Activated CD8-positive, alpha-beta memory T cell treated with anti-CD3 and anti-CD28 coated beads, Interleukin-2, amount 10 ng/mL, durations not matched to agents 7 days and 5 days (primary cell): ENCODE results near the gene MB. TPM values are rescaled to one million over a fixed set of nuclear protein-coding genes. Genes with fewer than 3 reads are reported as not detected.

Source experiments
- ATAC-seq: fragments of 150-1000 bp; cut with Tn5 transposase; one replicate; pipeline ENCODE4 v1.10.0; 2021; ENCODE audit warnings: moderate library complexity
- CTCF ChIA-PET: fragments of 350-600 bp; sonication (Branson Sonifier 250); formaldehyde crosslinking; loops from one replicate; lab custom pipeline; 2021; ENCODE audit warnings: antibody characterized with exemption; lab: Charles Lee
- DNase-seq: peaks from one replicate; pipeline ENCODE4 v3.0.0-alpha.2; 2020
- H3K27ac Mint-ChIP-seq: one replicate; pipeline ENCODE4 v1.8.0; 2021; ENCODE audit warnings: mild to moderate bottlenecking, mixed read lengths
- H3K27me3 Mint-ChIP-seq: one replicate; pipeline ENCODE4 v1.8.0; 2021; ENCODE audit warnings: mixed read lengths
- H3K36me3 Mint-ChIP-seq: one replicate; pipeline ENCODE4 v1.8.0; 2021; ENCODE audit warnings: mild to moderate bottlenecking, mixed read lengths
- H3K4me1 Mint-ChIP-seq: one replicate; pipeline ENCODE4 v1.8.0; 2021; ENCODE audit warnings: mixed read lengths
- H3K4me3 Mint-ChIP-seq: one replicate; pipeline ENCODE4 v1.8.0; 2021; ENCODE audit warnings: mild to moderate bottlenecking, moderate library complexity, mixed read lengths
- H3K9me3 Mint-ChIP-seq: one replicate; pipeline ENCODE4 v1.8.0; 2022; ENCODE audit warnings: low read depth, mixed read lengths
- total RNA-seq, 2 experiments: library from RNA; stranded (reverse); gene quantifications; one replicate each; pipeline ENCODE4 v1.2.3, GENCODE V29; 2021

MB gene
- total RNA-seq, 2 experiments from 2014 or later, result 2.6 TPM; not detected in 1

DNA sequence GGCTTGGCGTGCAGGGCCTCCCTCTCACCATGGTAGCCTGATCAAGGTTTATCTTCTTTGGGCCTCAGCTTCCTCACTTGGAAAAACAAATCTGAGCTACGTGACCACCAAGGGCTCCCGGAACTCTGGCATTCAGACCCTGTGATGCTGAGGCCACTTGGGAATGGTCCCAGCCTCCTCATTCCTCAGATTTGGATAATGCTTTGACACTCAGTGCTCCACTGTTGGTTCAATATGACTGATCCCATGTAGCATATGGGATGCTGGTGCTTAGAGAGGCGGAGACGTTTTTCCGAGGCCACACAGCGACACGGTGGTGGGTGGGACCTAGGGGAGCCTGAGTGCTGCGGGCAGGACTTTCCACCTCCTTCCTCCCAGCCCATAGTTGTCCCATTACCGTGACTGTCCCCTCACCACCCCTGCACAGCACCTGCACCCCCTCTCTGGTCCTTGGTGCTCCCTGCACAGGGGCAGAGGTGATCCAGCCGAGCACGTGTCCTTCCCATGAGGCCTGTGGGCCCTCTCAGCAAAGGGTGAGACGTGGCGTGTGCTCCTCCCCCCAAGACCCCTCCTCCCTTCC is 23.1 kb downstream of the MB start:
- no peak for ATAC-seq
- Mint-ChIP-seq H3K4me3 (no peak overlapping the region), H3K36me3 (no peaks in the 10 kb centered on the region), H3K27me3 (peaks cover 3% of the 10 kb centered on the region), H3K27ac (no peak overlapping the region), H3K9me3 (no peaks in the 10 kb centered on the region), H3K4me1 (no peaks in the 10 kb centered on the region)
- DNase-seq, result no peak
- CTCF ChIA-PET, result no interaction called here

DNA sequence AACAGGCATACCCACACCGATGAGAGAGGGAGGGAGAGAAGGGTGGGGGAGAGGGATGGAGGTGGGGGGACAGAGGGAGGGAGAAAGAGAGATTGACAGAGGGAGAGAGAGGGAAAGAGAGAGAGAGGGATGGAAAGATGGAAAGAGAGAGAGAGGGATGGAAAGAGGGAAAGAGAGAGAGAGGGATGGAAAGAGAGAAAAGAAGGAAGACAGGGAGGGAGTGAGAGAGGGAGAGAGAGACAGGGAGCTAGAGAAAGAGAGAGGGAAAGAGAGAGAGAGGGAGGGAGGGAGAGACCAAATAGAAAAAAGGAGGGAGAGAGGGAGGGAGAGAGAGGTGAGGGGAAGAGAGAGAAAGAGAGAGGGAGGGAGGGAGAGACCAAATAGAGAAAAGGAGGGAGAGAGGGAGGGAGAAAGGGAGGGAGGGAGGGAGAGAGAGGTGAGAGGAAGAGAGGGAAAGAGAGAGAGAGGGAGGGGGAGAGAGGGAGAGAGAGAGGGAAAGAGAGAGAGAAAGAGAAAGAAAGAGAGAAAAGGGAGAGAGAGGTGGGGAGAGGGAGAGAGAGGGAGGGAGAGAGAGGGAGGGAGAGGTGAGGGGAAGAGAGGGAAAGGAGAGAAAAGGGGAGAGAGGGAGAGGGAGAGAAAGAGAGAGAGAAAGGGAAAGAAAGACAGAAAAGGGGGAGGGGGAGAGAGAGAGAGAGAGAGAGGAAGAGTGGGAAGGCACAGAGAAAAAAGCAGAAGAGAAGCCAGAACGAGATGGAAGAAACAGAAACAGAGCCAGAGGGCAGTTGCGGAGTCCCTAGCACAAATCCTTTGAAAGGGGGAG is 23.8 kb downstream of the MB start:
- ATAC-seq (no peak), DNase-seq (no peak)
- H3K4me3 Mint-ChIP-seq, result no peak overlapping the region
- no peak overlapping the region for H3K27ac Mint-ChIP-seq
- no peaks in the 10 kb centered on the region for H3K4me1 Mint-ChIP-seq
- H3K9me3 Mint-ChIP-seq, result no peaks in the 10 kb centered on the region
- peaks cover 6% of the 10 kb centered on the region for H3K27me3 Mint-ChIP-seq
- CTCF ChIA-PET, result no interaction called here
- H3K36me3 Mint-ChIP-seq, result no peaks in the 10 kb centered on the region

DNA sequence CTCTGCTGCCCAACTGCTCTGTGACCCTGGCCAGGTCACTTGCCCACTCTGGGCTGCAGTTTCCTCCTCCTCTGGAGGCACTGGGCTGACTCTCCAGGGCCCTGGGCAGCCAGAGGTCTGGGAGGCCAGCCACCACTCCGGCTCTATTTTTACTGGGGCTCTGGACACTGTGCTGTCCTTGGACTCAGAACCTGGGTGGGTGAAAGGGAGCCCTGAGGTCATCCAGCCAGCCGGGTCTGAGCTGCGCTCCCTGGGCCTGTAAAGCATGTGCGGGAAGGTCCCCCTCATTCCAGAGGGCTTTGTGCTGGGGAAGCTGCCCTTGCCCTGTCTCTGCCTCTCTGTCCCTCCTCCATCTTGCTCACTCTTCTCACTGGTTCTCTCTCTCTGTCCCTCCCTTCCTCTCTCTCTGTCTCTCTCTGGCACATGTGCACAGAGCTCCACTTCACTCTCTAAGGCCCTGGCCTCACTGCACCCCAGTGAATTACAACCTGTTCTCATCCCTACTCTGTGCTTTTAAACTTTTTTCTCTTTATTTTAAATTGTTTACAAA is 24.6 kb downstream of the MB start:
- ATAC-seq, result no peak
- H3K36me3 Mint-ChIP-seq, result no peaks in the 10 kb centered on the region
- no peak overlapping the region for H3K4me3 Mint-ChIP-seq
- no peaks in the 10 kb centered on the region for H3K4me1 Mint-ChIP-seq
- H3K27me3 Mint-ChIP-seq, result peaks cover 6% of the 10 kb centered on the region
- DNase-seq, result no peak
- H3K9me3 Mint-ChIP-seq, result no peaks in the 10 kb centered on the region
- H3K27ac Mint-ChIP-seq, result no peak overlapping the region
- CTCF ChIA-PET, result no interaction called here

GRCh38 chr22:35591714-35592417 is 25.3 kb downstream of the MB start:
- no peaks in the 10 kb centered on the region for H3K9me3 Mint-ChIP-seq
- ATAC-seq (no peak), DNase-seq (no peak)
- H3K36me3 Mint-ChIP-seq, result no peaks in the 10 kb centered on the region
- H3K27ac Mint-ChIP-seq, result no peak overlapping the region
- H3K27me3 Mint-ChIP-seq, result peaks cover 6% of the 10 kb centered on the region
- no peak overlapping the region for H3K4me3 Mint-ChIP-seq
- CTCF ChIA-PET, result no interaction called here
- no peaks in the 10 kb centered on the region for H3K4me1 Mint-ChIP-seq

- Mint-ChIP-seq H3K36me3 (no peaks in the 10 kb centered on the region), H3K27me3 (peaks cover 6% of the 10 kb centered on the region), H3K9me3 (no peaks in the 10 kb centered on the region), H3K4me1 (no peaks in the 10 kb centered on the region), H3K4me3 (no peak overlapping the region), H3K27ac (no peak overlapping the region)
- no peak for ATAC-seq
- CTCF ChIA-PET, result no interaction called here
- DNase-seq, result no peak
These were observed 26.4 kb downstream of the MB start for GRCh38 chr22:35590634-35591295.

GRCh38 chr22:35589756-35590093 is 27.4 kb downstream of the MB start:
- no peak for DNase-seq
- ATAC-seq, result no peak
- H3K27me3 Mint-ChIP-seq, result peaks cover 6% of the 10 kb centered on the region
- no peaks in the 10 kb centered on the region for H3K9me3 Mint-ChIP-seq
- no peak overlapping the region for H3K4me3 Mint-ChIP-seq
- no peaks in the 10 kb centered on the region for H3K36me3 Mint-ChIP-seq
- H3K27ac Mint-ChIP-seq, result no peak overlapping the region
- no peaks in the 10 kb centered on the region for H3K4me1 Mint-ChIP-seq
- CTCF ChIA-PET, result no interaction called here

- DNase-seq, result no peak
- H3K27me3 Mint-ChIP-seq, result peaks cover 6% of the 10 kb centered on the region
- no peaks in the 10 kb centered on the region for H3K9me3 Mint-ChIP-seq
- no peak for ATAC-seq
- H3K27ac Mint-ChIP-seq, result no peak overlapping the region
- no peaks in the 10 kb centered on the region for H3K4me1 Mint-ChIP-seq
- H3K4me3 Mint-ChIP-seq, result no peak overlapping the region
- CTCF ChIA-PET, result no interaction called here
- H3K36me3 Mint-ChIP-seq, result no peaks in the 10 kb centered on the region
These were observed 27.9 kb downstream of the MB start for GRCh38 chr22:35589071-35589755.

DNA sequence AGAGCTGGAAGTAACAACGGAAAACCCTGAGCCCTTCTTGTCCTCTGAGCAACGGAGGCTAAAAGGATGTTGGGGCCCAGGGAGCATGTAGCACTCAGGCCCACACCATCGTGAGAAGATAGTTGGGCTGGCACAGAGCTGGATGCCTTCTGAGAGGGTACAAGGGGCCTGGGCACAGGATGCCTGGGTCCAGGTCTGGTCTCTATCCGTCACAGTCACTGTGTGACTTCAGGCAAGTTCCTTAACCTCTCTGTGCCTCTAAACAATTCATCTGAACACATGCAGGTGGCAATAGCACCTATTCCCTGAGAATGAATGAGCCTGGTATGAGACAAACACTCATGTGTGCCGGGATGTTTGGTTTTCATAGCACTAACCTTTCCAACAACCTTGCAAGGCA is 29.2 kb downstream of the MB start:
- Mint-ChIP-seq H3K4me3 (no peak overlapping the region), H3K36me3 (no peaks in the 10 kb centered on the region), H3K4me1 (no peaks in the 10 kb centered on the region), H3K27ac (no peak overlapping the region), H3K27me3 (peaks cover 6% of the 10 kb centered on the region), H3K9me3 (no peaks in the 10 kb centered on the region)
- ATAC-seq (no peak), DNase-seq (no peak)
- CTCF ChIA-PET, result no interaction called here

- no peak for DNase-seq
- H3K4me1 Mint-ChIP-seq, result no peaks in the 10 kb centered on the region
These were observed 29.7 kb downstream of the MB start for GRCh38 chr22:35587447-35587870.

GRCh38 chr22:35586771-35587170 is 30.4 kb downstream of the MB start:
- H3K27ac Mint-ChIP-seq, result no peak overlapping the region
- no peaks in the 10 kb centered on the region for H3K4me1 Mint-ChIP-seq
- H3K4me3 Mint-ChIP-seq, result no peak overlapping the region
- CTCF ChIA-PET, result no interaction called here
- H3K27me3 Mint-ChIP-seq, result peaks cover 3% of the 10 kb centered on the region
- no peak for ATAC-seq
- no peaks in the 10 kb centered on the region for H3K9me3 Mint-ChIP-seq
- no peak for DNase-seq
- no peaks in the 10 kb centered on the region for H3K36me3 Mint-ChIP-seq

More at GRCh38 chr22:35587447-35587870, 29.7 kb downstream of the MB start:
- ATAC-seq, result no peak
- Mint-ChIP-seq H3K27ac (no peak overlapping the region), H3K27me3 (peaks cover 6% of the 10 kb centered on the region), H3K9me3 (no peaks in the 10 kb centered on the region), H3K36me3 (no peaks in the 10 kb centered on the region), H3K4me3 (no peak overlapping the region)
- CTCF ChIA-PET, result no interaction called here

- H3K36me3 Mint-ChIP-seq, result no peaks in the 10 kb centered on the region
- H3K4me3 Mint-ChIP-seq, result no peak overlapping the region
- H3K27ac Mint-ChIP-seq, result no peak overlapping the region
- H3K9me3 Mint-ChIP-seq, result no peaks in the 10 kb centered on the region
- H3K4me1 Mint-ChIP-seq, result no peaks in the 10 kb centered on the region
- DNase-seq, result peak; percentile 64
- CTCF ChIA-PET, result interaction anchor here (0.6 to 2.8 kb wide), 16 partner anchors 27 to 483 kb away, joined by 3 to 36 read pairs (median 4); partner anchors contain the start of gene MB
- ATAC-seq, result peak; percentile 62
- no peaks in the 10 kb centered on the region for H3K27me3 Mint-ChIP-seq
These were observed 34.1 kb downstream of the MB start for GRCh38 chr22:35582861-35583670.

GRCh38 chr22:35582218-35582860 is 34.8 kb downstream of the MB start:
- no peak for ATAC-seq

More at GRCh38 chr22:35582218-35582860, 34.8 kb downstream of the MB start:
- CTCF ChIA-PET, result interaction anchor here (0.6 to 2.8 kb wide), 7 partner anchors 11 to 231 kb away, joined by 3 to 36 read pairs (median 4); no protein-coding TSS in a partner anchor
- no peaks in the 10 kb centered on the region for H3K27me3 Mint-ChIP-seq
- no peaks in the 10 kb centered on the region for H3K9me3 Mint-ChIP-seq
- no peak for DNase-seq
- no peaks in the 10 kb centered on the region for H3K36me3 Mint-ChIP-seq
- H3K27ac Mint-ChIP-seq, result no peak overlapping the region
- no peak overlapping the region for H3K4me3 Mint-ChIP-seq
- no peaks in the 10 kb centered on the region for H3K4me1 Mint-ChIP-seq
